ENCODE data around the gene CTNNA2. TPM values are rescaled to one million over a fixed set of nuclear protein-coding genes. Genes with fewer than 3 reads are reported as not detected.

CTNNA2 gene
- total RNA-seq, 2 donors from 2014 or later: 0.17 to 0.88 TPM

GRCh38 chr2:80122675-80123074 lies 609.8 kb downstream of the CTNNA2 start:
- intact Hi-C loops (cut with DNase I): no loop called here
- Histone ChIP-seq H3K27ac (no peak overlapping the region), H3K36me3 (no peaks in the 10 kb centered on the region), H3K27me3 (no peaks in the 10 kb centered on the region), H3K4me1 (no peaks in the 10 kb centered on the region), H3K4me3 (no peak overlapping the region), H3K9me3 (no peaks in the 10 kb centered on the region), H3K9ac (ENCODE audit: low read depth in 2 of 2, low read length in 2 of 2) (no peak overlapping the region)
- DNase-seq: no peak
- no peak for TF ChIP-seq CTCF (IDR thresholded peaks at IDR 0.05)

- H3K4me3 ChIP-seq: no peak overlapping the region
- no peaks in the 10 kb centered on the region for H3K4me1 ChIP-seq
- H3K9ac ChIP-seq (ENCODE audit: low read depth in 2 of 2, low read length in 2 of 2): no peak overlapping the region
- TF ChIP-seq CTCF (IDR thresholded peaks at IDR 0.05): no peak
- DNase-seq: no peak
- no peak overlapping the region for H3K27ac ChIP-seq
- H3K36me3 ChIP-seq: no peaks in the 10 kb centered on the region
- no peaks in the 10 kb centered on the region for H3K9me3 ChIP-seq
- H3K27me3 ChIP-seq: no peaks in the 10 kb centered on the region
- intact Hi-C loops (cut with DNase I): no loop called here
Observed at GRCh38 chr2:80126596-80127189, 613.8 kb downstream of the CTNNA2 start.

- H3K9me3 ChIP-seq: no peaks in the 10 kb centered on the region
- H3K27ac ChIP-seq: no peak overlapping the region
- intact Hi-C loops (cut with DNase I): no loop called here
- no peak for DNase-seq
- TF ChIP-seq CTCF (IDR thresholded peaks at IDR 0.05): no peak
- H3K4me3 ChIP-seq: no peak overlapping the region
- H3K9ac ChIP-seq (ENCODE audit: low read depth in 2 of 2, low read length in 2 of 2): no peak overlapping the region
- H3K36me3 ChIP-seq: no peaks in the 10 kb centered on the region
- no peaks in the 10 kb centered on the region for H3K27me3 ChIP-seq
- peaks cover 1% of the 10 kb centered on the region for H3K4me1 ChIP-seq
Observed at GRCh38 chr2:80128080-80128479, 615.2 kb downstream of the CTNNA2 start.

GRCh38 chr2:80132281-80132680 lies 619.4 kb downstream of the CTNNA2 start:
- TF ChIP-seq CTCF (IDR thresholded peaks at IDR 0.05): no peak
- no peaks in the 10 kb centered on the region for H3K36me3 ChIP-seq
- no peak overlapping the region for H3K4me3 ChIP-seq
- H3K9ac ChIP-seq (ENCODE audit: low read depth in 2 of 2, low read length in 2 of 2): no peak overlapping the region
- DNase-seq: no peak
- H3K27me3 ChIP-seq: no peaks in the 10 kb centered on the region
- intact Hi-C loops (cut with DNase I): no loop called here
- H3K4me1 ChIP-seq: peaks cover 4% of the 10 kb centered on the region
- H3K27ac ChIP-seq: no peak overlapping the region
- H3K9me3 ChIP-seq: no peaks in the 10 kb centered on the region

GRCh38 chr2:80135001-80135400 lies 622.1 kb downstream of the CTNNA2 start:
- H3K4me3 ChIP-seq: no peak overlapping the region
- intact Hi-C loops (cut with DNase I): no loop called here
- no peaks in the 10 kb centered on the region for H3K36me3 ChIP-seq
- TF ChIP-seq CTCF (IDR thresholded peaks at IDR 0.05): no peak
- no peaks in the 10 kb centered on the region for H3K27me3 ChIP-seq
- peaks cover 4% of the 10 kb centered on the region for H3K4me1 ChIP-seq
- no peak overlapping the region for H3K27ac ChIP-seq
- DNase-seq: no peak
- no peak overlapping the region for H3K9ac ChIP-seq (ENCODE audit: low read depth in 2 of 2, low read length in 2 of 2)
- no peaks in the 10 kb centered on the region for H3K9me3 ChIP-seq

Measured in colonic mucosa (tissue), 4 donors.